NCI-H146 treated with DMSO at 0.1 percent for 48 hours (cell line): Measurements from ENCODE around the gene USP1.

Experiments used
- DNase-seq: peaks from one replicate; lab custom pipeline; 2025; ENCODE audit not compliant: unreplicated experiment; lab: John Stamatoyannopoulos, UW

USP1 gene

DNA sequence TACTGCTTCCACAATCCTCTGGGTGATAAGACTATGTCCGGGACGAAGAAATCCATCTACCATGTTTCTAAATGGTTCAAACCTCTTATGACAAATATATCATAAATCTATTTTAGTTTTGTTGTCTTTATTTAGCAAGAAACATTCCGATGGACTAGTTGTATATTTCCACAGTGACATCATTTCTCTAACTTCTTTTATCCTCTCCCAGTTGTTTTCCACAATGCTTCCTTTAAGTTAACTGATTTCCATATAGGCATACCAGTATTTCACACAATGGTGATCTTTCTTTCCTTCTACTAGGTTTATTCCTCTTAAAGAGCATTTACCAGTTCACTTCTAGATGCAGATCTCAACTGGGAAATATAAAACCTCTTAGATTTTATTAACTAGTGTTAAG is 44.8 kb downstream of the USP1 start:
- DNase-seq, result no peak

DNA sequence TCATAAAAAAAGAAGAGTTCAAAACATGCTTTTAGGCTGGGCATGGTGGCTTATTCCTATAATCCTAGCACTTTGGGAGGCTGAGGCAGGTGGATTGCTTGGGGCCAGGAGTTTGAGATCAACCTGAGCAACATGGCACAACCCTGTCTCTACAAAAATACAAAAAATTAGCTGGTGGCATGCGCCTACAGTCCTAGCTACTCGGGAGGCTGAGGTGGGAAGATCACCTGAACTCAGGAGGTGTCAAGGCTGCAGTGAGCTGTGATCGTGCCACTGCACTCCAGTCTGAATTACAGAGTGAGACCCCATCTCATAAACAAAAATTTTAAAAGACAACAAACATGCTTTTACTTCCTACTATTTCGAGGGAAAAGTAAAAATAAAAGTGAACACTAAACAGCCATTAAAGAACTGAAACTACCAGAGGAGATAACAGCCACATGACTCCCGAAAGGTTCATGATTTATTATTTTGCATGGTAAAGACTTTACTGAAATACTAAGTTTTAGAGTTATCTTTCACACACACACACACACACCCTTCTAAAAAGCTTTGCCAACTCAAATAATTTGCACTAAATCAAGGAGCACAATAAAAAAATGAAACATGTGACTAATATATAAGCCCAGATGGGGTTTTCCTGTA is 48.1 kb downstream of the USP1 start:
- no peak for DNase-seq

DNA sequence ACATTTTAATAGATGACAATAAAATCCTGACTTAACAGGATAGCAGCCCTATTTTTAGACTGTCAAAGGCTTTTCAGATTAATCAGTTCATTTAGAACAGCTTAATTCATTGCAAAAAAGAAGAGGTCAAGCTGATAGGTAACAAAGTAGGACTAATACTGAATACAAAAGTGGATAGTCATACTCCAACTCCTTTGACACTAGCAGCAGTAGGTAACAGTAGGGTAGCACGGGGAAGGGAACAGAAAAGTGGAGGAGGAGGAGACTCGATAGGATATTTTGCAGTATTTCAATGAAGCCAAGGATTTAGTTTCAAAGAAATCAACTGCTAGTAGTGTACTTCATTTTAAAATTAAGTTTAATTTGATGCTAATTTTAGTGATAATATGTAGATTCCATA is 51.1 kb downstream of the USP1 start:
- DNase-seq, result no peak

DNA sequence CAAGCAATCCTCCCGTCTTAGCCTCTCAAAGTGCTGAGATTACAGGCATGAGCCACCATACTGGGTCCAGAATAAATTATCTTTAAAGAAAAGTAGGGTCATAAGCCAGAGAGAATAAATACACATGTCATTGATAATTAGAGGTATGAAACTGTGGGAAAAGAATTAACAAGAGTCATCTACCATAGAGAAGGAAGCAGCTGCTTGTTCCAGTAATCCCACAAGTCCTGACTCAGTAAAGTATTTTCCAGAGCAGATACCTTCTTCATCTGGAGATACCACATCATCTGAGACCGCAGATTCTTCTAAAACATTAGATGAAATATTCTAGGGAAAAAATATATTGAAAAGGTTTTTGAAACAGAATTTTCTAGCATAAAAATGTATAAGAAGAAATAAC is 55.7 kb downstream of the USP1 start:
- no peak for DNase-seq

DNA sequence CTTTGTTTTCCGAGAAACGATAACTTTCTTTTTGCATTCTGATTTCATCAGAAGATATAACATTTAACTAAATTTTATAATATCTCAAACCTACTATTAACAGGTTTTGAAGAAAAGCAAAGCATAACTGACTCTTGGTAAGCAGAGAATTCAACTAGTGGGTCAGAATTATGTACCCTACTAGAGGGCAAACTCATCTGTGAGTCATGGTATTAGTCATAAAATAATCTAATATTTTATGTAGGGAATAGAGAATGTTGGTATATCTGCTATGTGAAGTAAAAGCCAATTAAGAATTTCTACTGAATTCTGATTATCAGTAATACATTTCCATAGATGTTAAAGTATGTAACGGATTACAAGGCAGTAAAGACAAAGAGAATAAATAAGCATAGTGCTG is 56.8 kb downstream of the USP1 start:
- DNase-seq, result no peak

DNA sequence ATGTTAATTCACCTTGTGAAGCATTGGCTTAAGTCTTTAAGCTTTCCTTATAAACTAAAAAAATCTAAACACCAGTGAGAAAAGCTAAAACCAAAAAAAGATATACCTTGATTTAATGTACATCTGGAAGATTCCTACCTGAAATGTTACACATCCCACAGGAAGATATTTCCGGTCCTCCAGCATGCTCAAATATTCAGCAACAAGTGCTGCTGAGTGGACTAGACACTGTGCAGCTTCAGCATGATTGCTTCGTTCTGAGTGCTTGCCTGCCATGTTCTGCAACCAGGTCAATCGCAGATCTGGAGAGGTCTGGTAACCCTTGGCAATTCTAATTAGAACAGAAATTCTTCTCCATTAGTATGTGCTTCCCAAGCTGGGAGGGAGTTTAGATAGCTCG is 57.3 kb downstream of the USP1 start:
- DNase-seq, result no peak

DNA sequence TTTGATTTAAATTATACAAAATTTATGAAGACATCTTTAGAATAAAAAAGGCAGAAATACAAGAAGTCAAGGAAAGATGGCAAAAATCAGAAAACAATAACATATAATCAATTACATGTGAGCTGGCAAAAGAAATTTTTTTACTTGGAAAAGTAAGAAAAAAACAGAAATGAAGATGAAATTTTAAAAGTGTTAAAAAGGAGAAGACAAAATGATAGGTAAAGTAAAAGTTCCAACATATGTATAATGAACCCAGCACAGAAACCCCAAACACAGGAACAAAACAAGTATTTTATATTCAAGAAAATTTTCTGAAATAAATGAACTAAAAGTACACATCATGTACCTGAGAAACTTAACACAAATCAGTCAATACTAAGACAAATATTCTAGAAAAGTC is 63.4 kb downstream of the USP1 start:
- no peak for DNase-seq
